SK-N-MC (cell line): ENCODE data around the gene ZBTB8B.
"Not testable (repeated sequence)": the region's sequence is repeated elsewhere in the genome, so short reads cannot be mapped to it uniquely, and the experiment has no call there.

ENCODE experiments used
- EZH2 ChIP-seq: fragments of 200-600 bp; sonication (generic); IDR thresholded peaks from one replicate; pipeline ENCODE4 v1.6.1; 2017; ENCODE audit warnings: antibody characterized with exemption
- FOXP2 ChIP-seq: optimal IDR thresholded peaks from 2 replicates; pipeline ENCODE3; 2011; ENCODE audit warnings: mild to moderate bottlenecking, moderate library complexity; ENCODE audit not compliant: insufficient read depth; ENCODE audit errors: extremely low read length, control extremely low read depth
- POLR2AphosphoS5 ChIP-seq: IDR thresholded peaks from 2 replicates; pipeline ENCODE4 v1.6.1; 2012; ENCODE audit warnings: mild to moderate bottlenecking, low read depth, low read length, borderline replicate concordance

DNA sequence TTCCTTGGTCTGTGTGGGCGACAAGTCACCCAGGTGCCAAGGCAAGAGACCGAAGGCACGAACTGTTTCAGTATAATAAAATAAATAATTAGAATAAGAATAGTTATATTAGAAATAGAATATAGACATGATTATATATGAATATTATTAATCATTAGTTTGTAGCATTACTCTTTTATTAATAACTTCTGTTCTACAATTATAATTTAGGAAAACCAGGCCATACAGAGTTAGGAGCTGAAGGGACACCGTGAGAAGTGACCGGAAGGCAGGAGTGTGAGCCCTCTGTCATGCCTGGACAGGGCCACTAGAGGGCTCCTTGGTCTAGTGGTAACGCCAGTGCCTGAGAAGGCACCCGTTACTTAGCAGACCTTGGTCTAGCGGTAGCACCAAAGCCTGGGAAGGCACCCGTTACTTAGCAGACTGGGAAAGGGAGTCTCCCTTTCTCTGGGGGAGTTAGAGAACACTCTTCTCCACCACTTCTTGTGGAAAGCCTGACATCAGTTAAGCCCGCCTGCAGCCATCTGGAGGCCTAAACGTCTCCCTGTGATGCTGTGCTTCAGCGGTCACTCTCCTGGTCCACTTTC is 16.6 kb upstream of the ZBTB8B start:
- TF ChIP-seq POLR2AphosphoS5, EZH2, FOXP2: not testable (repeated sequence)
